ACC112 (cell line): ENCODE measurements around the gene GNAS-AS1.

ENCODE experiments used
- H2AFZ ChIP-seq: fragments of 200-600 bp; sonication (generic); one replicate; pipeline ENCODE4 v1.6.0; 2017; ENCODE audit warnings: antibody characterized with exemption, low read length; ENCODE audit not compliant: unreplicated experiment
- H3K27ac ChIP-seq: fragments of 200-600 bp; sonication (generic); 2 replicates; pipeline ENCODE4 v1.5.1; 2014; ENCODE audit warnings: low read depth, mild to moderate bottlenecking, antibody characterized with exemption, low read length, moderate library complexity
- H3K27me3 ChIP-seq: fragments of 200-600 bp; sonication (generic); 2 replicates; pipeline ENCODE4 v1.6.1; 2014; ENCODE audit warnings: mild to moderate bottlenecking, antibody characterized with exemption, low read length, moderate library complexity, mixed read lengths; ENCODE audit not compliant: insufficient read depth
- H3K36me3 ChIP-seq: fragments of 200-600 bp; sonication (generic); 2 replicates; pipeline ENCODE4 v1.6.1; 2016; ENCODE audit warnings: mild to moderate bottlenecking, antibody characterized with exemption, low read length, moderate library complexity, mixed read lengths; ENCODE audit not compliant: insufficient read depth
- H3K4me1 ChIP-seq: fragments of 200-600 bp; sonication (generic); one replicate; pipeline ENCODE4 v1.6.1; 2016; ENCODE audit warnings: low read length, mixed read lengths; ENCODE audit not compliant: insufficient read depth, unreplicated experiment, control insufficient read depth
- H3K4me3 ChIP-seq: fragments of 200-600 bp; sonication (generic); 2 replicates; pipeline ENCODE4 v1.5.1; 2014; ENCODE audit warnings: mild to moderate bottlenecking, low read depth, low read length
- H3K79me2 ChIP-seq: fragments of 200-600 bp; sonication (generic); one replicate; pipeline ENCODE4 v1.6.0; 2016; ENCODE audit warnings: low read length; ENCODE audit not compliant: control insufficient read depth, unreplicated experiment, insufficient read depth

Gene GNAS-AS1

DNA sequence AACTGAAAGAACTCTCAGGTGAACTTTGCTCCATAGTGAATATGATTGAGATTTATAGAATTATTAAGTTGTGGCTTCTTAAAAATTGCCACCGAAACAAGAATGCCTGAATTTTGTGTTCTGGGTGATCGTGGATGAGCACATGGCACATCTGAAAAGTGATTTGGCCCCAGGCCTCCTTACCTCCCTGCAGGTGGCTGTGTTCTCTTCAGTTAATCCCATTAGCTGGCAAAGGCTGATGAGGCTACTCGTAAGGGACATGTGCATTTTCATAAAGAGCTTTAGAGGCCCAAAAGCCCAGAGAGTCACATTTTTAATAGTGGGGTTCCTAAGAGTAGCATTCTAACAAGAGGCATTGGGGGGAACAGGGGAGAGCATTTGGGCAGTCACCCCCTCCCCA, 24.4 kb upstream of the GNAS-AS1 start:
- Histone ChIP-seq H3K79me2 (no peaks in the 10 kb centered on the region), H3K36me3 (no peaks in the 10 kb centered on the region), H3K4me1 (peaks cover 4% of the 10 kb centered on the region), H3K27ac (no peak overlapping the region), H3K4me3 (no peak overlapping the region), H3K27me3 (no peaks in the 10 kb centered on the region), H2AFZ (no peak overlapping the region)

DNA sequence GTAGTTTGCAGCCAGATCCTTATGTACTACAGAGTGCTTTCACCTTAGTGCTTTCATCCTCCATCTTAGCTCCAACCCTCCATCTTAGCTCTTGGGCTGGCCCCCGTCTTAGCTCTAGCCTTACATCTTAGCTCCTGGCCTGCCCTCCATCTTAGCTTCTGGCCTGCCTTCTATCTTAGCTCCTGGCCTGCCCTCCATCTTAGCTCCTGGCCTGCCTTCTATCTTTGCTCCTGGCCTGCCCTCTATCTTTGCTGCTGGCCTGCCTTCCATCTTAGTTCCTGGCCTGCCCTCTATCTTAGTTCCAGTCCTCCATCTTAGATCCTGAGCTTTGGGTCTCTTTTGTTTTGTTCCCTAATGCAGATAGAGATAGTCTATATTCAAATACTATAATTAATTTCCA, 23.8 kb upstream of the GNAS-AS1 start:
- Histone ChIP-seq H2AFZ (no peak overlapping the region), H3K36me3 (no peaks in the 10 kb centered on the region), H3K27ac (no peak overlapping the region), H3K79me2 (no peaks in the 10 kb centered on the region), H3K4me3 (no peak overlapping the region), H3K4me1 (peaks cover 4% of the 10 kb centered on the region), H3K27me3 (no peaks in the 10 kb centered on the region)

DNA sequence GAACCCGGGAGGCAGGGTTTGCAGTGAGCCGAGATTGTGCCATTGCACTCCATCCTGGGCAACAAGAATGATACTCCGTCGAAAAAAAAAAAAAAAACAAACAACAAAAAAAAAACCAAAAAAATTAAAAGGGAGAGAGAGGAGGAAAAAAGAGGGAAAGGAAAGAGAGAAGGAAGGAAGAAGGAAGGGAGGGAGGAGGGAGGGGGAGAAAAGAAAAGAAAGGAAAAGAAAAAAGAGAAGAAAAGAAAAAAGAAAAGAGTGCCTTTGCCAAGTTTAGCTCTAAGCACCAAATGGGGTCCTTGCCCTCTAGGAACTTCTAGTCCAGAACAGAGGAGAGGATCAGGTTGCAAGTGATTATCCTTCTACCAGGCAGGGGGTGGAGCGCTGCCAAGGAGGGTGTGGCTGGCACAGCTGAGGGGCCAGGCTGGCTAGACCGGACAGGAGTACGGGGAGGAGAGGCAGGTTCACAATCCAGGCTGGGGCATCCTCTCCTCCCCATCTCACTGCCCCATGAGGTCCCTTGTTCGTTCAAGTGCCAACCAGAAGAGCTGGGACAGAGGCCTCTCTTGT, 20.9 kb upstream of the GNAS-AS1 start:
- H3K27me3 ChIP-seq, result no peaks in the 10 kb centered on the region
- H3K36me3 ChIP-seq, result no peaks in the 10 kb centered on the region
- no peak overlapping the region for H3K27ac ChIP-seq
- no peak overlapping the region for H2AFZ ChIP-seq
- no peaks in the 10 kb centered on the region for H3K79me2 ChIP-seq
- peaks cover 4% of the 10 kb centered on the region for H3K4me1 ChIP-seq
- H3K4me3 ChIP-seq, result no peak overlapping the region

DNA sequence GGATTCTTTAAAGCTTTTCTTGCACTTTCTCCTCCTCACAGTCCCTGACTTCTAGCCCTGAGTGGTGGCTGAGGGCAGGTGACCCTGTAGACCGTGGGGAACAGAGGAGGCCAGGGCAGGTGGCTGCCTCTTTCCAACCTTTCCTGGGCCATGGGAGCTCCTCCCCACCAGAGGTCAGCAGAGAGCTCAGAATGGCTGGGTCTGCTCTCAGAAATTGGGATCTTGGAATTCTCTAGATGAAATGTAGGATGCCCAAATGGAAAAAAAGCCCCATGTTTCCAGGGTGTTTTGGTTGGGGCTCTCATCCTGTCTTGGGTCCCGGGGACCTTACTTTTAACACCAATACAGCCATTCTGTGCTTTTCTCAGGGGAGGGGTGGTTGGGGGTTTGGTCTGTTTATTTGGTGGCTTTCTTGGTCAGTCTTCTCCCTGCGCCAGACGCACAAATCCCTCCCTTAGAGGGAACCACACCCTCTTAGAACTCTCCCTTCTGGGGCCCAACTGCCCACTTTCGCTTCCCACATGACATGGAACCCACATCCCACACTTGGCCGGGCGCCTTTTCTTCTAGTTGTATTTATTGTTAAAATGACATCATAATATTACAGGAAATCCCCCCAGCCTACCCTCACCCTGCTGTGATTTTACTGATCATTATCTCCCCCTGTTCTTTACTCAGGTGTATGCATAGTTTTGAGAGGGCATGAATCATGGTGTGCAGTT, 19.8 kb upstream of the GNAS-AS1 start:
- H3K4me3 ChIP-seq, result no peak overlapping the region
- no peak overlapping the region for H3K27ac ChIP-seq
- no peak overlapping the region for H2AFZ ChIP-seq
- no peaks in the 10 kb centered on the region for H3K36me3 ChIP-seq
- H3K4me1 ChIP-seq, result peaks cover 4% of the 10 kb centered on the region
- no peaks in the 10 kb centered on the region for H3K27me3 ChIP-seq
- no peaks in the 10 kb centered on the region for H3K79me2 ChIP-seq

DNA sequence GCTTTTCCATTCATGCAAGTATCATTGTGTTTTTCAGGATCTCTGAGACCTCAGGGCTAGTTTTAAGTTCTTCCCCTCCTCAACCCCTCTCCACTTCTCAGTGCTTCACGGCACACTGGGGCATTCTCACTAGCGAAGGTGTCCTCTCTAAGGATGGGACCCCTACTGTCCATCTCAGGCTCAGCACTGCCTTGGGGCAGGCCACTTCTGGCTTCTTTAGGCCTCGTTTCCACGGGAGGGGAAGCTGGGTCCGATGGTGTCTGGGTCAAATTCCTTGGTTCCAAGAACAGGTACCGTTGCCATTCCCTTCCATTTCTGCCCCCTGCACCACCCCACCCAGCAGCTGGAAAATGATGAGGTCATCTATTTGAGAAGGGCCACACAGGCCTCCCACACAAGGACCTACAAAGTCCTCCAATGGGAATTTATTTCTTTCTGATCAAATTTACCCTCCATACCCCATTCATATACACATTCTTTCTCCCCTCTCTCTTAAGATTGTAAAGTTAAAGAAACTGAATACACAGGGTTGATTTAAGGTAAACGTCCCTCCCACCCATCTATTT, 19.0 kb upstream of the GNAS-AS1 start:
- H3K4me3 ChIP-seq, result no peak overlapping the region
- H3K27ac ChIP-seq, result no peak overlapping the region

DNA sequence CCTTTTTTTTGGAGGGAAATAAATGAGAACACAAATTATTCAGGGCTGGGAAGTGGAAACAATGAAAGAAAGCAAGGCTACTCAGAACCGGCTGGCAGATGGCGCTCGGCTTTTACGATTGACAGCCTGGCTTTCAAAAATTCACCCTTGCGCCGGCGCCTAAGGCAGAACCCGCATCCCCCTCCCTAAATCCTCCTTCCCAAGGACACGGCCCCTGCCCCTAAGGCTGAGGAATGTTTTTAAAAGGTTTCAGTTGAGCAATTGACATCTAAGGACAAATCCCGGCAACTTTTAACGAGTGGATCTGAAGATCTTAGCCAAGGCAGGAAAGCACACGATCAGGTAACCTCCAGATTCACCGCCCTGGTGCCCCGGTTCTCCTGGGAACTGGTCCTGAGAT, 18.1 kb upstream of the GNAS-AS1 start:
- Histone ChIP-seq H3K27ac (no peak overlapping the region), H3K27me3 (no peaks in the 10 kb centered on the region), H3K4me3 (no peak overlapping the region), H3K4me1 (no peaks in the 10 kb centered on the region), H3K36me3 (no peaks in the 10 kb centered on the region), H3K79me2 (no peaks in the 10 kb centered on the region), H2AFZ (no peak overlapping the region)

More for the DNA sequence above, 19.0 kb upstream of the GNAS-AS1 start:
- Histone ChIP-seq H3K4me1 (no peaks in the 10 kb centered on the region), H3K27me3 (no peaks in the 10 kb centered on the region), H2AFZ (no peak overlapping the region), H3K36me3 (no peaks in the 10 kb centered on the region), H3K79me2 (no peaks in the 10 kb centered on the region)

DNA sequence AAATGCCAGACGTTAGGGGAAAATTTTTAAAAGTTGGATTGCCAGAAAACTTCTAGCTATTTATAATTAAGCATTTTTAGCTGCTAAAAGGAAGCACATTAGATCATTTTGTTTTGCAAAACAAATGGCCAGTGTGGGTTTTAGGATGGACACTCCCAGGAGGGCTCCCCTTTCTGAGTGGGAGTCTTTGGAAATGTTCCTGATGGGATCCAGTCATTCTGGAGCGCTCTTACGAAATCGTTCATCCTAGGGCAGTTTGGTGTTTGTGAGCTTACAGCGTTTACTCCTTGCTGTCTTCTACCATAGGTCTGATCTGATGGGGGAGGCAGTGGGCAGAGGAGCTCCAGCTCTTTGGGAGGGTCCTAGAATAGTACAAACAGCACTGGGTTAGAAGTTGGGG, 16.5 kb upstream of the GNAS-AS1 start:
- Histone ChIP-seq H3K27me3 (peaks cover 8% of the 10 kb centered on the region), H3K4me3 (no peak overlapping the region), H3K36me3 (no peaks in the 10 kb centered on the region), H2AFZ (no peak overlapping the region), H3K27ac (no peak overlapping the region), H3K4me1 (no peaks in the 10 kb centered on the region), H3K79me2 (no peaks in the 10 kb centered on the region)

DNA sequence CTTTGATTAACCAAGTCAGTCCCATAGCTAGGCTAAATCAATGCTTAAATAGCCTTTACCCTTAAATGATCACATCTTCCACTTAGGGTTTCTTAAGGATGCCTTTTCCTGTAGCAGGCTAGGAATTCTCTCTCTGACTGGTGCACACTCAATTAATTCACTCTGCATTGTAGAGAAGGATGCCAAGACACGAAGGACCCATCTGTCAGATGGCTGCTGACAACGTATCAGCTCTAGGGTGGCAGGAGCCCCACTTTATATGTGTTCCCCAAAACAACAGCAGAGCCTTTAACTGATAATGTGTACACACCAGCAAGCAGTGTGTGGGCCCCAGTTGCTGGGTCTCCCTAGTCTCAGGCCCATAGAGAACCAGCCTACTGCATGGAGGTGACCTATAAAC, 15.1 kb upstream of the GNAS-AS1 start:
- Histone ChIP-seq H3K27ac (no peak overlapping the region), H3K79me2 (no peaks in the 10 kb centered on the region), H3K4me3 (no peak overlapping the region), H2AFZ (no peak overlapping the region), H3K27me3 (peaks cover 15% of the 10 kb centered on the region), H3K4me1 (no peaks in the 10 kb centered on the region), H3K36me3 (no peaks in the 10 kb centered on the region)

DNA sequence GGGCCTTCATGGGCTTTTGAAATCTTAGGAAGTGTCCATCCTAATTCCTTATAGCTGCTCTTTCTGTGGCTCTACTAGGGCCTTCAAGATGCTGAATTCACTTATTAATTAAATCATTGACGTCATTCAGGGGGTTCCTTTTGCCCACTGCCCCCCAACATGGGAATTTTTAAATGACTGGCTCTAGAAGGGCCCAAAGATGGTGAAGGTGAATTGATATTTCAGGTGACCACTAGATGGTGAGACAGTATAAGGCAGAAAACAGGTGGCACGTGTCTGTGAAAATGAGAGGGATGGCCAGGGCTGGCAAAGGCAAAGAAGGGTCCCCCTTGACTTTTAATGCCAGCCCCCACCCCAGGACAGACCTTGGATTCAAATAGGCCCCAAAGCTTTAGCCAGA, 13.6 kb upstream of the GNAS-AS1 start:
- H3K27ac ChIP-seq, result no peak overlapping the region
- H3K4me1 ChIP-seq, result no peaks in the 10 kb centered on the region
- H3K79me2 ChIP-seq, result no peaks in the 10 kb centered on the region
- no peak overlapping the region for H3K4me3 ChIP-seq
- H2AFZ ChIP-seq, result no peak overlapping the region
- H3K36me3 ChIP-seq, result no peaks in the 10 kb centered on the region
- H3K27me3 ChIP-seq, result peaks cover 15% of the 10 kb centered on the region

DNA sequence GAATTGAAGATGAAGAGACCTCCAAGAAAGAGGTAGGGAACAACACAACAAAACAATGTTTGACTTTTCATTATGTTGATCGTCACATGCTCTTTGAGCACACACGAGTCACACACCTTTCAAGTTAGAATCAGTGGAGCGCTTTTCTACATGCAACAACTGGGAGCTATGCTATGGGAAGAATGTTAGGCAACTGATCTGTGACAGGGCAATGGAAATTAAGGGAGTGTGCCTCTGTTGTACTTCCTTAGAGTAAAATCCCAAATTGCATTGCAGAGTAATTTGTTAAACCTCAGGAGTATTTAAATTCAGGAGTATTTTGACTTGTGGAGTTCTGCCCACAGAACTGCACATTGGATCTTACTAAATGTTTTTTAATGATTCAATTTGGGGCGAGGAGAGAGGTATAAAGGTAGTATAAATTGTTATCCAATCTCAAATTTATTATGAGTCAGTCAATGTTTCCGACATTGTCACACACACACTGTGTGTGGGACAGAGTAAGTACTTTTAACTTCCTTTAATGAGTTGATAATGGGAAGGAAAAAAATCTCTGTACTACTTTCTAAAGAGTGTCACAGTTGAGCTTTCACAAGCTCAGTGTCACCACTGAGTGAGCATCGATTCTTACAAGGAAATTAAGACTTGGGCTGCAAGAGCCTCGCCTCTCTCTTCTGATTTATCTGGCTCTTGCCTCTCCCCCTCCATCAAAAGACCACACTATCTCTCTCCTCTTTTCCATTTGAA, 12.5 kb upstream of the GNAS-AS1 start:
- Histone ChIP-seq H3K79me2 (no peaks in the 10 kb centered on the region), H3K4me1 (no peaks in the 10 kb centered on the region), H3K36me3 (no peaks in the 10 kb centered on the region), H3K27me3 (peaks cover 23% of the 10 kb centered on the region), H3K4me3 (no peak overlapping the region), H2AFZ (no peak overlapping the region), H3K27ac (no peak overlapping the region)
